Skeletal muscle cell (primary cell): ENCODE results near the gene SNX20.

Experiments used
- DNase-seq: peaks from one replicate; pipeline ENCODE4 v3.0.0-alpha.2; 2010; ENCODE audit warnings: low read depth
- H3K4me3 ChIP-seq: 2 replicates; pipeline ENCODE4 v1.5.1; 2011; ENCODE audit warnings: low read depth, mild to moderate bottlenecking, control low read depth, low read length, moderate library complexity

The SNX20 gene

DNA sequence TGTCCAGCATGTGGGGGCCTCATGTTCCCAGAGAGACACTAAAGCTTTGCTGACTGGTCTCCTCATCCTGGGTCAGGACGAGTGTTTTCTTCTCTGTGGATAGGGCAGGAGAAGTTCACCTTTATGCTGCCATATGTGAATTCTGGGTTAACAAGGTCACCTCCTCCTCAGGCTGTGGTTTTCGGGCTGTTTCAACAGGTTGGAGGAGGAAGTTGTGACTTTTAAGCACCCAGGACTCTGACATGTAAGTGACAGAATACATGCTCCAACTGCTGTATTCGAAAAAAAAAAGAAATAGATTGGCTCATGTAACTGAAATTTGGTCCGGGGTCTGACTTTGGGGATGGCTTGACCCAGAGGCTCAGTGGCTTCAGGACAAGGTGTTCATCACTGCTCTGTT is 54.2 kb downstream of the SNX20 start:
- DNase-seq: no peak
- no peak overlapping the region for H3K4me3 ChIP-seq

DNA sequence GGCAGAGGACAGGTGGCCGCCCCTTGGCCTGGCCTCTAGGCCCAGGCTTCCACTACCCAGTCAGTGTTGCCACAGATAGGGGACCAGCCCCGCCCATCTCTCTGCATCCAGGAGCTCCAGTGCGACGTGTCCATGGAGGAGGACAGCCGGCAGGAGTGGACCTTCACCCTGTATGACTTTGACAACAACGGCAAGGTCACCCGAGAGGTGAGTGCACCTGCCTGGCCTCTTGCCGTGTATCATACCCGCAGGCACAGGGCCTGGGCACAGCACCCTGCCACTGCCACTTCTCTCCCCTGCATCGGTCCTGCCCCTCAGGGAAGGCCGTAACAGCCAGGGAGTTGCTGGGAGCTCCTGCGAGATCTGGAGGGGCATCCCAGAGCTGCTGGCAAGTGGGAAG is 55.7 kb downstream of the SNX20 start:
- no peak for DNase-seq
- no peak overlapping the region for H3K4me3 ChIP-seq

DNA sequence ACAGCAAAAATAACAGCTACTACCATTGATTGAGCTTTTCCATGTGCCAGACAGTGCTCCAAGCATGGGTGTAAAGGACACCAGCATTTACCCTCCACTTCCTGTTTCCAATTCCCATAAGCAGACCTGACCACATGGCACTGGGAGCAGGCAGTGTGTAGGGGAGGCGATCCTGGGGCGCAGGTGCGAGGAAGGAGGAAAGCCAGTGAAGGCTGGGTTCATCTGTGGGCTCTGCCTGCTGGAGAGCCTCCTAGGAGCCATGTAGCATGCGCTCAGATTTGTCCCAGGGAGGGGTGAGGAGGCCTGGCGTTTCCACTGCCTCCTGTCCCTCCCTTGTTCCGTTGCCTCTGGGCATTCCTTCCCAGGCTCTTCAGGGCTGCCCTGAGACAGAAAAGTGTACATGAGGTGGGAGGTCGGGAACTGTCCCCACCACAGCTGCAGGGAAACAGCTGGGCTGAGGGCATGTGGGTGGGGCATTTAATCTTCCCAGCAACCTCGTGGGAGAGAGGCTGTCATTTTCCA is 56.6 kb downstream of the SNX20 start:
- no peak for DNase-seq
- no peak overlapping the region for H3K4me3 ChIP-seq

DNA sequence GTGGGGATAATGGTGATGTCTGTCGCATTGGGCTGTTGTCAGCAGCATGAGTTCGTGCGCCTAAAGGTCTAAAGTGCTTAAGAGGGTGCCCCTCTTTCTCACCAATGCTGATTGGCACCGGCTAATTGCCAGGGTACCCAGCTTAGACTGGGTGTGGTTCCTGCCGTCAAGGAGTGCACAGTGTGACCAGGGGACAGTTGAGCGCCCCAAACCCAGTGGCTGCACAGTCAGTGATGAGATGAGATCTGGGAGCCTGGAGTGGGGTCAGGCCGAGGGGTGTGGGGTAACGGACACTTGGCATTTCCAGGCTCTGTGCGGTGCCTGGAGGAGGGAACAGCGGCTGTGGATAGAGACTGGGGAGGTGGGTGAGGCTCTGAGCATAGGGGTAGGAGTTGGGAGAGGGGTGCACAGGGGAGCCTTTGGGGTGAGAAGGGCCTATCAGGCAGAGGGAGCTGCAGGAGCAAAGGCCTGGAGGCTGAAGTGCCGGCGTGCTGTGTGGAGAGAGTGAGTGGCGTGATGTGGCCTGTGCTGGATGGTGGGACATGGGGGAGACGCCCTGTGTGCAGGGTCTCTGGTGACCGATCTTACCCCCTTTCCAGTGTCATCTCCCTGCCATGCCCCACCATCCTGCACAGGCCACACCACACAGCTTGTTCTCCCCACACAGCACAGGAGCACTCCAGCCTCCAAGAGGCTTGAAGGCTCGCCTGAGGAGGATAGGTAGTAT is 58.3 kb downstream of the SNX20 start:
- DNase-seq: no peak
- no peak overlapping the region for H3K4me3 ChIP-seq

DNA sequence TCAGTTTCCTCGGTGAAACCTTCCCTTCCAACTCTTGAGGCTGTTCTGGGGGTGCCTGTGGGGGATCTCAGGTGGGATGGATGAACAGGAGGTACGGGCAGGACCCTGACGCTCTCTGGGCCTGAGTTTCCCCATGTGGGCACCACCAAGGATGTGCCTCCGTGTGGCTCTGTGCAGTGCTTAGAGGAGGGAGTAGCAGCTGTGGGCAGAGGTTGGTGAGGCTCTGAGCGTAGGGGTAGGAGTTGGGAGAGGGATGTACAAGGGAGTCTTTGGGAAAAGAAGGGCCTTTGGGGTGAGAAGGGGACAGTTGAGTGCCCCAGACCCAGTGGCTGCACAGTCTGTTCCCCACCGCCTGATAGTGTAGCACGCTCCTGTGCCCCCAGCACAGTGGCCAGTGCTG is 59.1 kb downstream of the SNX20 start:
- DNase-seq: no peak
- H3K4me3 ChIP-seq: no peak overlapping the region
